HFF-Myc (cell line): ENCODE results near the gene TNKS2.
"Not testable (repeated sequence)": the region's sequence is repeated elsewhere in the genome, so short reads cannot be mapped to it uniquely, and the experiment has no call there.

Source experiments
- DNase-seq: peaks from one replicate; pipeline ENCODE4 v3.0.0-alpha.2; 2011; ENCODE audit warnings: low read depth; ENCODE audit errors: extremely low read depth
- H3K4me3 ChIP-seq: replicated peaks from 2 replicates; pipeline ENCODE4 v1.5.1; 2011; ENCODE audit warnings: low read depth, mild to moderate bottlenecking, control low read depth, low read length
- TF ChIP-seq, protein P1 (sequence below): IDR thresholded peaks from 2 replicates; pipeline ENCODE4 v1.5.1; 2012; ENCODE audit warnings: mild to moderate bottlenecking, low read depth, low read length, control low read depth; ENCODE audit errors: missing control alignments

Gene TNKS2

DNA sequence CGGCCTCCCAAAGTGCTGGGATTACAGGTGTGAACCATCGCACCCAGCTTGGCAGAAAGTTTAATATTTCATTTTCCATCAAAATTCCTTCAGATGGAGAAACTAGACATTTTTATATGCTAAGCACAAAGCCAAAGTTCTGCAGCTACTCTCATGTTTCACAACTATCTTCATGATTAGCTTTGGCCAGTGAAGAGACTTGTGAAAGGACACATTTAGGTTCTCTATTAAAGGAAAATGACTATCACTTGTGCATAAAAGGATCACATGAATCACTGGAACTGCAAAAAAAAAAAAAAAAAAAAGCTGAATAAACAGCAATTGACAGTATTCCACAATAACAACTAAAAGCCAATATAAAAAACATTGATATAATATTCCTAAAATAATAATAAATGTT lies 94.8 kb downstream of the TNKS2 start:
- H3K4me3 ChIP-seq, result no peak overlapping the region
- TF ChIP-seq, protein P1, sequence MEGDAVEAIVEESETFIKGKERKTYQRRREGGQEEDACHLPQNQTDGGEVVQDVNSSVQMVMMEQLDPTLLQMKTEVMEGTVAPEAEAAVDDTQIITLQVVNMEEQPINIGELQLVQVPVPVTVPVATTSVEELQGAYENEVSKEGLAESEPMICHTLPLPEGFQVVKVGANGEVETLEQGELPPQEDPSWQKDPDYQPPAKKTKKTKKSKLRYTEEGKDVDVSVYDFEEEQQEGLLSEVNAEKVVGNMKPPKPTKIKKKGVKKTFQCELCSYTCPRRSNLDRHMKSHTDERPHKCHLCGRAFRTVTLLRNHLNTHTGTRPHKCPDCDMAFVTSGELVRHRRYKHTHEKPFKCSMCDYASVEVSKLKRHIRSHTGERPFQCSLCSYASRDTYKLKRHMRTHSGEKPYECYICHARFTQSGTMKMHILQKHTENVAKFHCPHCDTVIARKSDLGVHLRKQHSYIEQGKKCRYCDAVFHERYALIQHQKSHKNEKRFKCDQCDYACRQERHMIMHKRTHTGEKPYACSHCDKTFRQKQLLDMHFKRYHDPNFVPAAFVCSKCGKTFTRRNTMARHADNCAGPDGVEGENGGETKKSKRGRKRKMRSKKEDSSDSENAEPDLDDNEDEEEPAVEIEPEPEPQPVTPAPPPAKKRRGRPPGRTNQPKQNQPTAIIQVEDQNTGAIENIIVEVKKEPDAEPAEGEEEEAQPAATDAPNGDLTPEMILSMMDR, result no peak
- DNase-seq, result no peak

DNA sequence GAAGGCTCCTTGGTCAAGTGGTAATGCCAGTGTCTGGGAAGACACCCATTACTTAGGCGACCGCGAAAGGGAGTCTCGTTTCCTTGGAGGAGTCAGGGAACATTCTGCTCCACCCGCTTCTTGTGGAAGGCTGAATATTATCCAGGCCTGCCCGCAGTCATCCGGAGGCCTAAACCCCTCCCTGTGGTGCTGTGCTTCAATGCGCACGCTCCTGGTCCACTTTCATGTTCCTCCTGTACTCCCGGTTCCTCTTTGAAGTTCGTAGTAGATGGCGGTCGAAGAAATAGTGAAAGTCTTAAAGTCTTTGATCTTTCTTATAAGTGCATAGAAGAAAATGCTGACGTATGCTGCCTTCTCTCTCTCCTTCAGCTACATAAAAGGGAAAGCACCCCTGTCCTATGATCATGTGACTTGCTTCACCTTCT lies 96.0 kb downstream of the TNKS2 start:
- not testable (repeated sequence) for H3K4me3 ChIP-seq, DNase-seq

DNA sequence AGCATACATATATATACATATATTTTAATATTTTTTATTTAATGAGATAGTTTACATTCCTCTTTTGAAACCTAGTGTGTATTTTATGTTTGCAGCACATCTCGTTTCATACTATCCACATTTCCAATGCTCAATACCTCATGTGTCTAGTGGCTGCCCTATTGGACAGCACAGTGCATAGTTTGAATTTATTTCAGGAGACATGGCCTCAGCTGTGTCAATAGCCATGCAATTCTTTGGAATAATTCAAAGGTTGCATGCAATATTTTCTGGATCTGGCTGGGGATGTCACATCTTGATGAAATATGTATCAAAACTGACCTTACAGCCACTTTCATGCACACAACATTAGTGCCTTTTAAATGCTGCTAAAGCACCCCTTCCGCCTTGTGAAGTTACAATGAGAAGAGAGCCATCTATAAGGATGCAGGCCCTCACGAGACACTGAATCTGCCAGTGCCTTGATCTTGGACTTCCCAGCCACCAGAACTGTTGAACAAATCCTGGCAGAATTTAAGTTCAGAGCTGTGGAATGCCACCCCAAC lies 98.1 kb downstream of the TNKS2 start:
- DNase-seq, result no peak
- H3K4me3 ChIP-seq, result no peak overlapping the region
- TF ChIP-seq, protein P1, result no peak

- no peak overlapping the region for H3K4me3 ChIP-seq
- no peak for DNase-seq
- TF ChIP-seq, protein P1, result no peak
Observed at GRCh38 chr10:91897421-91897820, 99.2 kb downstream of the TNKS2 start.

- TF ChIP-seq, protein P1, result no peak
- H3K4me3 ChIP-seq, result no peak overlapping the region
- DNase-seq, result peak; percentile 97
Observed at GRCh38 chr10:91901784-91902677, 103.8 kb downstream of the TNKS2 start.

DNA sequence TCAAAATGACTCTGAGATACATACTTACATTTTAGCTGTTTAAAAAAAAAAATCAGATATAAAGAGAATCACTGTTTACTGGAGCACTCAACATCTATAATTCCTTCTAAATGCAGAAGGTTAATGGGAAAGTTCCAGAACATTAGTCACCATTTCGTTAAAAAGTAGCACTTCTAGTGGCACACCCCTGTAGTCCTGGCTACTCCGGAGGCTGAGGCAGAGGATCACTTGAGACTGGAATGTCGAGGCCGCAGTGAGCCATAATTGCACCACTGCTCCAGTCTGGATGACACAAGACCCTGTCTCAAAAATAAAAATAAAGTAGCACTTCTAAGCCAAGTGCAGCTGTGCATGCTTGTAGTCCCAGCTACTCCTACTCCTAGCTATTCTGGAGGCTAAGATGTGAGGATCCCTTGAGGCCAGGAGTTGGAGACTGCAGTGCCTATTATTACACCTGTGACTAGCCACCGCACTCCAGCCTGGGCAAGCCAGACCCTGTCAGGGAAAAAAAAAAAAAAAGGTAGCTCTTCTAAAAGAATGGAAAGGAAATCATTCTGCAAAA lies 108.9 kb downstream of the TNKS2 start:
- TF ChIP-seq, protein P1, result no peak
- no peak for DNase-seq
- H3K4me3 ChIP-seq, result peak overlapping the region; percentile 64

DNA sequence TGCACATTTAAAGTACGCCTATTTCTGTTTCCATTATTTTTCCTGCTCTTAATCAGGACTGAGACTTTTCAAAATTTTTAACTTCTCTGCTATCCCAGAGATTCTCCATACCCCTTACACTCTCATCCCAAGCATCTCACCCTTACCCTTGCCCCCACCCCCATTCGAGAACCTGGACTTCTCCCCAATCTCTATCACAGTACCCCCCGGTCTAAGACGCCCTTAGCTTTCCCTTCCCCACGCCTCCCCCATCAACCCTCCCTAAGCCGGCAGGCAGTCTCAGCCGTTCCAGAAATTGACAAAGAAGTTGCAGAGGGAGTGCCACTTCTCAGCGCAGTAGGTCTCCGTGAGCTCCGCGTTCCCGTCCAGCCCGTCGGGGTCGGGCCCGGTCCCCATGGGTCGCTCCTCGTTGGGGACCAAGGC lies 109.7 kb downstream of the TNKS2 start:
- no peak for DNase-seq

More for the DNA sequence above, 109.7 kb downstream of the TNKS2 start:
- peak overlapping the region; percentile 64 for H3K4me3 ChIP-seq
- TF ChIP-seq, protein P1, result no peak
